ENCODE measurements around the gene WHRN.

The WHRN gene

GRCh38 chr9:114408645-114409044 lies 96.6 kb downstream of the WHRN start:
- TF ChIP-seq, protein P1, sequence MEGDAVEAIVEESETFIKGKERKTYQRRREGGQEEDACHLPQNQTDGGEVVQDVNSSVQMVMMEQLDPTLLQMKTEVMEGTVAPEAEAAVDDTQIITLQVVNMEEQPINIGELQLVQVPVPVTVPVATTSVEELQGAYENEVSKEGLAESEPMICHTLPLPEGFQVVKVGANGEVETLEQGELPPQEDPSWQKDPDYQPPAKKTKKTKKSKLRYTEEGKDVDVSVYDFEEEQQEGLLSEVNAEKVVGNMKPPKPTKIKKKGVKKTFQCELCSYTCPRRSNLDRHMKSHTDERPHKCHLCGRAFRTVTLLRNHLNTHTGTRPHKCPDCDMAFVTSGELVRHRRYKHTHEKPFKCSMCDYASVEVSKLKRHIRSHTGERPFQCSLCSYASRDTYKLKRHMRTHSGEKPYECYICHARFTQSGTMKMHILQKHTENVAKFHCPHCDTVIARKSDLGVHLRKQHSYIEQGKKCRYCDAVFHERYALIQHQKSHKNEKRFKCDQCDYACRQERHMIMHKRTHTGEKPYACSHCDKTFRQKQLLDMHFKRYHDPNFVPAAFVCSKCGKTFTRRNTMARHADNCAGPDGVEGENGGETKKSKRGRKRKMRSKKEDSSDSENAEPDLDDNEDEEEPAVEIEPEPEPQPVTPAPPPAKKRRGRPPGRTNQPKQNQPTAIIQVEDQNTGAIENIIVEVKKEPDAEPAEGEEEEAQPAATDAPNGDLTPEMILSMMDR (conservative IDR thresholded peaks at IDR 0.05; ENCODE audit: low read length), result no peak
- no peak for DNase-seq (ENCODE audit: low read depth)
- H3K4me3 ChIP-seq (ENCODE audit: low read length), result no peak overlapping the region

- H3K4me3 ChIP-seq (ENCODE audit: low read length), result no peak overlapping the region
- DNase-seq (ENCODE audit: low read depth), result no peak
- TF ChIP-seq, protein P1 (conservative IDR thresholded peaks at IDR 0.05; ENCODE audit: low read length), result no peak
Measured at GRCh38 chr9:114407889-114408288, 97.4 kb downstream of the WHRN start.

- DNase-seq (ENCODE audit: low read depth), result no peak
- TF ChIP-seq, protein P1 (conservative IDR thresholded peaks at IDR 0.05; ENCODE audit: low read length), result no peak
- no peak overlapping the region for H3K4me3 ChIP-seq (ENCODE audit: low read length)
Measured at GRCh38 chr9:114406441-114406840, 98.8 kb downstream of the WHRN start.

- DNase-seq (ENCODE audit: low read depth), result peak; percentile 73
- no peak overlapping the region for H3K4me3 ChIP-seq (ENCODE audit: low read length)
- TF ChIP-seq, protein P1 (conservative IDR thresholded peaks at IDR 0.05; ENCODE audit: low read length), result peak; percentile 85
Measured at GRCh38 chr9:114405294-114406034, 99.8 kb downstream of the WHRN start.

DNA sequence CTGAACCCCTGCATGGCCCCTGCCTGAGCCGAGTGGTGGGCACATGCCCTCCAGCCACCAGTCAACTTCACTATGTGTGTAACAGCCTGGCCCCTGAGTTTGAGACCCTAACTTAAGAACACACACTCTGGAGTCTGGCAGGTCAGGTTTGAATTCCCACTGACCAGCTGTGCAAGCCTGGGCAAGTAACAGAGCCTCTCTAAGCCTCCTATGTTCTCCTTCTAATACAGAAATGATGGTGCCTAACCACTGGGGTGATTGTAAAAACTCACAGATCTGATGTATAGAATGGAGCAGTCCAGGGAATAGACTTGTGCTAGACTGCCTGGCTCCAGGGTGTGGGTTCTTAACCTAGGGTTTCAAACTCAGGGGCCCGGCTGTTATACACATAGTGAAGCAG lies 100.7 kb downstream of the WHRN start:
- TF ChIP-seq, protein P1 (conservative IDR thresholded peaks at IDR 0.05; ENCODE audit: low read length), result no peak
- no peak for DNase-seq (ENCODE audit: low read depth)
- H3K4me3 ChIP-seq (ENCODE audit: low read length), result no peak overlapping the region

GRCh38 chr9:114403153-114403756 lies 102.0 kb downstream of the WHRN start:
- TF ChIP-seq, protein P1 (conservative IDR thresholded peaks at IDR 0.05; ENCODE audit: low read length), result no peak
- no peak overlapping the region for H3K4me3 ChIP-seq (ENCODE audit: low read length)
- no peak for DNase-seq (ENCODE audit: low read depth)

GRCh38 chr9:114401344-114401743 lies 103.9 kb downstream of the WHRN start:
- H3K4me3 ChIP-seq (ENCODE audit: low read length), result no peak overlapping the region
- TF ChIP-seq, protein P1 (conservative IDR thresholded peaks at IDR 0.05; ENCODE audit: low read length), result no peak
- no peak for DNase-seq (ENCODE audit: low read depth)
